Middle frontal gyrus (tissue), 1 donor: ENCODE data around the gene HES5.

Source experiments
- DNase-seq: peaks from one replicate; pipeline ENCODE4 v3.0.0-alpha.2; 2015; ENCODE audit warnings: low spot score; ENCODE audit errors: extremely low spot score

HES5 gene

DNA sequence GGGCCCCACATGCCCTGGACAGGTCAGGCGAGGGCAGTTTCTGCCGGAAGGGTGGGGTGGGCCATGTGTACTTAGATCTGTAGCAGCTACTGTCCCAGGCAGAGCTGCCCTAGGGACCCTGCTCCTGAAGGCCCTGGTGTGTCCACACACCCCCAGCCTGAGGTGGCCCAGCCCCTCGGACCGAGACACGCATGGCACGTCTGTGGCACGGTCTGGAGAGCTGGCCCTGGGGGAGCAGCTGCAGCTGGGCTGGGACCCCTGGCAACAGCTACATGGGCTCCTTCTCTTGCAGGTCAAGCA lies 28.3 kb downstream of the HES5 start:
- no peak for DNase-seq

- no peak for DNase-seq
Observed at GRCh38 chr1:2501041-2501819, 28.8 kb downstream of the HES5 start.

- no peak for DNase-seq
Observed at GRCh38 chr1:2499986-2500596, 30.0 kb downstream of the HES5 start.

GRCh38 chr1:2499260-2499659 lies 30.8 kb downstream of the HES5 start:
- DNase-seq: no peak

- no peak for DNase-seq
Observed at GRCh38 chr1:2498648-2499047, 31.4 kb downstream of the HES5 start.

DNA sequence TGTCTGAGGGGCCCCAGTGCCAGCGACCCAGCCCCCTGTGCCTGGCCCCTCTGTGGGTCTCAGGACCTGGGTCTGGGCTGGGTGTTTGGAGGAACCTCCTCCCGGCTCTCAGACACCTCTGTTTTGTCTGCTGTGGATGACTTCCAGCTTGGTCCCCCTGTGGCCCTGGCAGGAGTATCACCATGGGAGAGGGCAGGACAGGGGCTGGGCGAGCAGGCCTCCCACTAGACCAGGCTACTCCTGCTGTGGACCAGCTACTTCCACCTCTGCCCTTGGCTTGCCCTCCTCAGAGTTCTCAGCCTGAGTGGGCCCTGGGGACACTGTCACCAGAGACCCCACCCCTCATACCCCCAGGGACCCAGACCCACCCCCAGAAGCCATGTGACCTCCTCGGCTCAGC lies 32.2 kb downstream of the HES5 start:
- DNase-seq: no peak

DNA sequence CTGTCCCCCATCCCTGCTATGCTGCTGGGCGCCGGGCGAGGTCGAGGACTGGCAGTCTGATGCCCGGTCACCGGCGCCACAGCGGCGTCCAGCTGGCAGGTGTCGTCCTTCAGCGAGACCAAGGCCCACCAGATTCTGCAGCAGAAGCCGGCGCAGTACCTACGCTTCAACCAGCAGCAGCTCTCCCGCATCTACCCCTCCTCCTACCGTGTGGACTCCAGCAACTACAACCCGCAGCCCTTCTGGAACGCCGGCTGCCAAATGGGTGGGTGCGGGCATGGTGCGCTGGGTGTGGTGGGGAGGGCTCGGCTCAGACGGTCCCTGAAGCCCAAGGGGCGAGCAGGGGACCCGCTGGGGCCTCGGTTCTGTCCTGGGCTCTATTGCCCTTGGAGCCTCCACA lies 33.3 kb downstream of the HES5 start:
- DNase-seq: no peak

GRCh38 chr1:2496087-2496622 lies 33.9 kb downstream of the HES5 start:
- no peak for DNase-seq

DNA sequence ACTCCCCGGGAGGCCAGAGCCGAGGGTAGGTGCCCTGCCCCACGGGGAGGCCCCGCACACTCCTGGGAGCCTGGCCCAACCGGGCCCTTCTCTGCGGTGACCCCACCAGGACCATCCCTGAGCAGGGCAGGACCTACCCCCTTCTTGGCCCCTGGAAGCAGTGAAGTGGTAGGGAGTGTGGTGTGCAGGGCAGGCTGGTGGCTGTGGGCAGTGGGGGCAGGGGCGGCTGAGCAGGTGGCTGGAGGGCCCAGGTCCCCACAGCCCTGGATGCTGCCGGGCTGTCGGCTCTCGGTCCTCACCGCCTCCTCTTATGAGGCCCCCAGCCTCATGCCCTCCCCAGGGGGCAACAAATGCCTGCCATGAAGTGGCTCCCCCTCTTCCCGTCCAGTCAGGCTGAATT lies 34.5 kb downstream of the HES5 start:
- DNase-seq: no peak

- DNase-seq: no peak
Observed at GRCh38 chr1:2495026-2495425, 35.0 kb downstream of the HES5 start.

DNA sequence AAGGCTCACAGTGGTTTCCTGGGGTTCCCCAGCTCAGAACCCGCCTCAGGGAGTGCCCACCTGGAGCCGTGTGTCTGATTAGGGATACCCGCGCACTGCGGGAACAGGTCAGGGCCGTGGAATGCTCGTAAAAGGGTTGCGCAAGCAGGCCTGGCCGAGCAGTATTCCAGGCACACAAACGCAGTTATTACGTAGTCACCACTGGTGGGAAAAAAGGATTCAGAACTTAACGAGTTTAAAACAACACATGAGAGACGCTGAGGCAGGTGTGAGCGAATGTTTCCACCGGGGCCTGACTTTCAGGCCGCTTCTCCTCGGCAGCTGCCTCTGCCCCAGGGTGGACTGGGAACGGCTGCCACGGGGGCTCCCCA lies 35.8 kb downstream of the HES5 start:
- DNase-seq: no peak

DNA sequence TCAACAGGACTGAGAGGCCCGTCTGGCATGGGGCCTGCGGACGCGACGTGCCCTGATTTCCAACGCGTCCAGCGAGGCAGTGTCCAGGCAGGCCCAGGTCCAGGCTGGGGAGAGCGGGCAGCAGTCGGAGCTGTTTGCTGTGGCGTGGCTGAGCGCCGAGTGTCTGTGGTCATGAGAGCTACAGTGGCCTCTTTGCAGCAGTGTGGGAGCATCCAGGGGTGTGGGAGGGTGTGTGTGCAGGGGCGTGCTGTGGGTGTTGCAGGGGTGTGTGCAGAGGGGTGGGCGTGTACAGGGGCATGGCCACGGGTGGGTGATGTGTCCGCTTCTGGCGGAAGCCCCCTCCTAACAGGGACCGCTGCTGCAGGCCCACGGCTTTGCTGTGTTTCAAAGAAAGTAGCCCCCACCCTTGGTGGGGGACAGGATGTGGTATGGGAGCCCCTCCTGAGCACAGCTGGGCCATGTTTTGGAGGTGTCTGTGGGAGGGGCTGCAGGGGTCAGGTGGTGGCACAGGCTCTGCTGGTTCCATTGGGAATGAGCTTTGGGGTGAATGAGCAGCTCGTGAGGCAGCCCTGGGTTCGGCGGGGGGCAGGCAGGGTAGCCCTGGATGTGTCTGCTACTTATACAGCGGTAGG lies 36.3 kb downstream of the HES5 start:
- DNase-seq: peak; percentile 68

DNA sequence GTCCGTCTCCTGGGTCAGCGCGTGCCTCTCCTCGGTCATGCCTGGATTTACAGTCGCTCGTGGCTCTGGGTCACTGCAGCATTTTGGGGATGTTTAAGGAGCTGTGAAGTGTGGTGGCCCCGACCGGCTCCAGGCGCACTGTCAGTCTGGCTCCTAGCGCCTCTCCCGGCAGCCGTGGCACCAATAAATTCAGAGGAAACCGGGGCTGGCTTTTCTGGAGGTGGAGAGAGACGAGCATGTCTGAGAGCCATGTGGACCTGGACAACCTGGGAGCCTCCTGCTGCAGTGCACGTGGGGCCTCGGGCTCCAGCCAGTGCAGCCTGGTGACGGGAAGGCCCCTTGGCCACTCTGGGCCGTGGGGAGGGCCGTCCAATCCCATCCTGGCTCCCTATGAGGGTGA lies 36.8 kb downstream of the HES5 start:
- DNase-seq: no peak

DNA sequence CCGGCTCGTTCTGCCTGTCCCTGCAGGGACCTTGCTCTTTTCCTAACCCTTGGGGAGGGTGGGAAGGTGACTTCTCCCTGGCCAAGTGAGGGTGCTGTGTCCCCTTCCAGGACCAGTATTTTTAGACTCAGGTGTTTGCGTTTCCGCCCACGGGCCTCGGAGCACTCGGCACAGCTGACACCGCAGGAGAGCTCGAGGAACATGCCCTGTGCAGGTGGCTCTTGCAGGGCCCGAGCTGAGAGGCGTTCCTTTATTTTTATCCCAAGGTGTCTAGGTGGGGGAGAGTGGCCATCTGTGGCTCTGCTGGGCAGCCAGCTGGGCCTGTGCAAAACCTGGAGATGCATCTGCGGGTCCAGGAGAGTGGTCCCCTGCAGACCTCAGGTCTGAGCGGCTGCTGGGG lies 38.0 kb downstream of the HES5 start:
- no peak for DNase-seq

- no peak for DNase-seq
Observed at GRCh38 chr1:2489615-2490014, 40.4 kb downstream of the HES5 start.

DNA sequence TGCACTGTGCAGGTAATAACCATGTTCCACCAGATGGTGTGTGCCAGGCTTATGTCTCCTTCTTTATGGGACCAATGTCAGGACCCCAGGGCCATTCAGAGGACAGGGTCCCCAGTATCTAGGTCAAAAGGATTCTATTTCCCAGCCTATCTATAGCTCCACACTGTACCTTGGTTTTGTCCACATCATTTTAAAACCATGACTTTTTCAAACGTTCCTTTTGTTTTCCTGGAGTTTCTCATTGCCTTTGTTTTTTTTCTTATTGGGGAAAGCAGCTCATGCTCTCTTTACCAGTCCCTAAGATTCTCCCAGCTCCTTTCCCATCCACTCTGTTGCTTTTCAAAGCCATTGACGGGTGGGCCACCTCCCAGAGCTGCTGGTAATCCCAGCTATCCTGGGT lies 41.4 kb downstream of the HES5 start:
- DNase-seq: no peak

DNA sequence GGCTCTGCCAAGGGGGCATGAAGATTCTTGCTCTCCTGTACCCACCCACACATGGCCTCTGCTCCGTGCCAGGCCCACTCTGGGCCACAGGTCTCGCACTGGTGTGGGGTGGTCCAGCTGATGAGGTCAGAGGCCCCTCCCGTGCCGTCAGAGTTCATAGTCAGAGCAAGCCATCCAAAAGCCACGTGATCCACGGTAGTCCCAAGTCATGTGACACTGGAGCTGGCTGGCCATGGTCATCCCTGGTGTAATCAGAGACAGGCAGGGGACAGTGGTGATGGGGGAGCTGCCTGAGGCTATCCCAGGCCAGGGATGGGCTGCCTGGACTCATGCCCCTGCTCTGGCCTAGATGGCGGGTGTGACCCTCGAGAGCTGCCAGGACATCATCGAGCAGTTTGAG lies 43.5 kb downstream of the HES5 start:
- no peak for DNase-seq

- no peak for DNase-seq
Observed at GRCh38 chr1:2486041-2486440, 44.0 kb downstream of the HES5 start.

DNA sequence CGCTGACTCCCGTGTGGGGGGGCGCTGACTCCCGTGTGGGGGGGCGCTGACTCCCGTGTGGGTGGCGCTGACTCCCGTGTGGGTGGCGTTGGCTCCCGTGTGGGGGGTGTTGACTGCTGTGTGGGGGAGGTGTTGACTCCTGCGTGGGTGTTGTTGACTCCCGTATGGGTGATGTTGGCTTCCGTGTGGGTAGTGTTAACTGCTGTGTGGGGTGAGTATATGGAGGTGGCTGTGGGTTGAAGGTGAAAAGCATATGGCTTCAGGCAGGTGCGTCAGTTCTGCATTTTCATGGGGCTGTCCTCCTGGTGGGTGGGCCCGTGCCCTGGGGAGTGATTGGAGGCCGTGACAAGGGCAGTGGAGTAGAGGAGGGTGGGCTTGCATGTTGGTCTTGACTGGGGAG lies 46.1 kb downstream of the HES5 start:
- no peak for DNase-seq

DNA sequence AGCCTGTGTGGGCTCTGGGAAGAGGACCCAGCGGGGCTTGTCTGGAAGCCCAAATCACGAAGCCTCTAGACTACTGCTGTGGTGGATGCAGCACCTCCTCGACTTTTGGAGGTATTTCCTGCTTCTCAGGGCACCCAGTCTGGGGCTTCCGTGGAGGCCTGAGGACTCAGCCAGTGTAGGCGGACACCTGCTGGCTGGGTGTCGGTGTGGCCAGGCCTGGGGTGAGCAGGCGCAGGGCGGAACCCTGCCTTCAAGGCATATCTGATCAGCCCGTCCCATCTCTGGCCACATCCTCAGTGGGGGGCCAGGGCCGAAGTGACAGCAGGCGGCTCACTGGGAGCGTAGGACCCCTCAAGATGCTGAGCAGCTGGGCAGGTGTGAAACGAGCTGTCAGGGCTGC lies 47.0 kb downstream of the HES5 start:
- no peak for DNase-seq

DNA sequence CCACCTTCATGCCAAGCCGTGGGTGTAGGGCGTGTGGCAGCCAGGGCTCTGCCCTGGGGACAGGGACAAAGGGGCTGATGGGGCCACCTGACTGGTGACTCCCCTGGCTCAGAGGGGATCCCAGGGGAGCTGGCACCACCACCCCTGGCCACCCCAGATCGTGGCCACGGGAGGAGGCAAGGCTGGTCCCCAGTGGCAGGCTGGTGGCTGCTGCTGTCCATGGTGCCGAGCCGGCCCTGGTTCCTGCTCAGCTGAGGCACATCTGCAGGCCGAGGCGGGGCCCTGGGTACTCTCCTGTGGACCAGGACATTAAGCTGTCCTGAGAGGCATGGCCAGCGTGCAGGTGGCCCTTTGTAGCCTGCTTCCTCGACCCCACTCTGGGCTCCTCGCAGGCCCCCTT lies 47.5 kb downstream of the HES5 start:
- no peak for DNase-seq

- no peak for DNase-seq
Observed at GRCh38 chr1:2481885-2482284, 48.2 kb downstream of the HES5 start.

DNA sequence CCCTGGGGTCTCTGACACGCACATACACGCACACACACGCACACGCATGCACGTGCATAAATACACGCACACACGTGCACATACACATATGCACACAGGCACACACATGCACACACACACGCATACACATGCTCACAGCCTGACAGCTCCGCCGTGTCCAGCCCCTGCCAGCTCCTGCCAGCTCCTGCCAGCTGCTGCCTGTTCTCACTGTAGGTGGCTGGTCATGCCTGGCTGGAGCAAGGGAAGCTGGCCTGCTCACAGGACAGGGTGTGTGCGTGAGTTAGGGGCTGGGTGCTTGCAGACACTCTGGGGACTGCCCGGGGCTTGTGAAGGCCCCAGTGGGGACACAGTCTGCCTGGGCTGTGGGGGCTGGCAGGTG lies 49.1 kb downstream of the HES5 start:
- DNase-seq: no peak
